ENCODE results near the gene ATP8B1.

ATP8B1 gene

DNA sequence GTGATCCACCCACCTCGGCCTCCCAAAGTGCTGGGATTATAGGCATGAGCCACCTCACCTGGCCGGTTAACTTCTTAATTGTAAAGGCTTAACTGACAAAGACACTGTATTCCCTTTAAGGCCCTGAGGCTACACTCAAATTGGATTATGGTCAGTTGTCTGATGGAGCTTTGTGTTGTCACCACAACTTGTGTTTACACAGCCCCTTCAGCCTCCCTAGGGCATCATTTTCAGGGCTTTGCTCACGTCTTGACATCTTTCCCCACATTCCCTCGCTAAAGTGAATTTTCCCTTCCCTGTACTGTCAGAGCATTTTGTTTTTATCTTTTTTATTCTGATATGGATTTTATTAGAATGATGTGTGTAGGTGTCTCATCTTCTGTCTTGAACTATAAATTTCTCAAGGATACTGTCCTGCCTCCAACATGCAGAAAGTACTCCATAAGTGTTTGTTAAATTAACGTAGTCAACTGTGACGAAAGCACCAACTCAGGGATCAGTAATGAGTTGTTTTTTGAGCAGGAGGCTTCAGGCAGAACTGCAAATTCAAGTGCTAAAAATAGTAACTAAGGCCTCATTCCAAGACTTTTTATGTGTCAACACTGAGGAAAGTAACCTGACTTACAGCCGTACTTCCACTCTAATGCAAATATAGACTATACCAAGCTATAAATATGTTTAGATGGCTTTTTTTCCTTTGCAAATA lies 104.4 kb downstream of the ATP8B1 start:
- Histone ChIP-seq H3K4me2 (ENCODE audit: low read length) (no peak overlapping the region), H2BK5ac (ENCODE audit: low read length) (no peak overlapping the region), H3K27ac (ENCODE audit: low read depth, low read length) (no peak overlapping the region), H3K4me1 (ENCODE audit: control insufficient read depth, low read depth, low read length) (peaks cover 4% of the 10 kb centered on the region), H3K23ac (ENCODE audit: low read length) (no peak overlapping the region), H3K27me3 (ENCODE audit: insufficient read depth, low read length, poor library complexity) (no peaks in the 10 kb centered on the region), H3K79me2 (ENCODE audit: control insufficient read depth, insufficient read depth, low read length) (no peaks in the 10 kb centered on the region), H3K9ac (ENCODE audit: low read length) (no peak overlapping the region), H3K79me1 (ENCODE audit: low read length) (no peaks in the 10 kb centered on the region), H3K4me3 (ENCODE audit: low read length) (no peak overlapping the region), H4K8ac (ENCODE audit: low read depth, low read length) (no peak overlapping the region), H2BK120ac (ENCODE audit: low read depth, low read length) (no peak overlapping the region), H3K56ac (ENCODE audit: low read length) (no peak overlapping the region), H4K5ac (ENCODE audit: low read length) (no peak overlapping the region), H3K4ac (ENCODE audit: low read depth, low read length) (no peak overlapping the region), H2BK15ac (replicated peaks; ENCODE audit: low read depth) (no peak overlapping the region), H3K18ac (ENCODE audit: low read length) (no peak overlapping the region), H3K36me3 (ENCODE audit: control insufficient read depth, insufficient read depth, low read length) (no peaks in the 10 kb centered on the region), H2AK5ac (ENCODE audit: low read length) (no peak overlapping the region)
- WGBS (ENCODE audit: extremely low coverage, insufficient coverage, low lambda C conversion rate): no CpG with 5 or more reads among the region's 7 CpGs
- peak; percentile 74 for DNase-seq

DNA sequence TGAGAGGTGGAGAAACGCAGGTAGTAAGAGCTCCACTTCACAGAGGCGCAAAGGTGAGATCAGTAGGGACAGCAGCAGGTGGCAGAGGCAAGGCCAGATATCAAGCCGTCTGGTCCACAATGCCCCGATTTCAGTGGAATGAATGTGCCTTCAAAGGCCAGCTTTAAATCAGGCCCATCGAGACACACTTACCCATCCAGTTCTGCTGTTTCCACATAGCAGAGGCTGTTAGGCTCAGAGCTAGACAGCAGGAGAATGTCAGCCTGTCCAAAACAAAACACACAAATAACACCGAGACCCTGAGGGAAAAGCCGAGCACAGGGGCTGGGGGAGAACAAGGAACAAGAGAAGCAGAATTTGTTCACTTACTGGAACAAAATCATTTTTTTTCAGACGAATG lies 105.7 kb downstream of the ATP8B1 start:
- H3K23ac ChIP-seq (ENCODE audit: low read length): no peak overlapping the region
- H3K56ac ChIP-seq (ENCODE audit: low read length): no peak overlapping the region
- H4K8ac ChIP-seq (ENCODE audit: low read depth, low read length): no peak overlapping the region
- no peak overlapping the region for H3K18ac ChIP-seq (ENCODE audit: low read length)
- no peak overlapping the region for H3K4me3 ChIP-seq (ENCODE audit: low read length)
- H2BK5ac ChIP-seq (ENCODE audit: low read length): no peak overlapping the region
- H3K79me2 ChIP-seq (ENCODE audit: control insufficient read depth, insufficient read depth, low read length): no peaks in the 10 kb centered on the region
- WGBS (ENCODE audit: extremely low coverage, insufficient coverage, low lambda C conversion rate): no CpG with 5 or more reads among the region's 8 CpGs
- H3K9ac ChIP-seq (ENCODE audit: low read length): no peak overlapping the region
- H3K4me1 ChIP-seq (ENCODE audit: control insufficient read depth, low read depth, low read length): peaks cover 4% of the 10 kb centered on the region
- DNase-seq: no peak
- H2BK120ac ChIP-seq (ENCODE audit: low read depth, low read length): no peak overlapping the region
- no peaks in the 10 kb centered on the region for H3K79me1 ChIP-seq (ENCODE audit: low read length)
- no peak overlapping the region for H3K4ac ChIP-seq (ENCODE audit: low read depth, low read length)
- H2AK5ac ChIP-seq (ENCODE audit: low read length): no peak overlapping the region
- no peak overlapping the region for H3K27ac ChIP-seq (ENCODE audit: low read depth, low read length)
- no peaks in the 10 kb centered on the region for H3K27me3 ChIP-seq (ENCODE audit: insufficient read depth, low read length, poor library complexity)
- H4K5ac ChIP-seq (ENCODE audit: low read length): no peak overlapping the region
- no peak overlapping the region for H2BK15ac ChIP-seq (replicated peaks; ENCODE audit: low read depth)
- H3K36me3 ChIP-seq (ENCODE audit: control insufficient read depth, insufficient read depth, low read length): no peaks in the 10 kb centered on the region
- no peak overlapping the region for H3K4me2 ChIP-seq (ENCODE audit: low read length)

DNA sequence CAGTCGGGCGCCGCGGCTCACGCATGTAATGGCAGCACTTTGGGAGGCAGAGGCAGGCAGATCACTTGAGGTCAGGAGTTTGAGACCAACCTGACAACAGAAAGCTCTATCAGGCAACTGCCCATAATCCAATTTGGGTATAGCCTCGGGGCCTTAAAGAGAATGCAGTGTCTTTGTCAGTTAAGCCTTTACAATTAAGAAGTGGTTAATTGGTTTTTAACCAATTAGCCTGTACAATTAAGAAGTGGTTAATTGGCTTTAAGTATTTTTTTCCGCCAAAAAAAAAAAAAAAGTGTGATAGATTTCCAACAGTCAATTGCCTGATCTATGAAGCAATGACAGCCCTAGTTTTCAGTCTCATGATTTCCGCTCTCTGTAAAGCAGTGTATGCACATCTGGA lies 106.8 kb downstream of the ATP8B1 start:
- Histone ChIP-seq H3K4me3 (ENCODE audit: low read length) (no peak overlapping the region), H3K79me2 (ENCODE audit: control insufficient read depth, insufficient read depth, low read length) (no peaks in the 10 kb centered on the region), H2AK5ac (ENCODE audit: low read length) (no peak overlapping the region), H3K18ac (ENCODE audit: low read length) (no peak overlapping the region), H3K23ac (ENCODE audit: low read length) (no peak overlapping the region), H2BK5ac (ENCODE audit: low read length) (no peak overlapping the region), H2BK15ac (replicated peaks; ENCODE audit: low read depth) (no peak overlapping the region), H3K4me1 (ENCODE audit: control insufficient read depth, low read depth, low read length) (peaks cover 6% of the 10 kb centered on the region), H3K79me1 (ENCODE audit: low read length) (no peaks in the 10 kb centered on the region), H2BK120ac (ENCODE audit: low read depth, low read length) (no peak overlapping the region), H4K8ac (ENCODE audit: low read depth, low read length) (no peak overlapping the region), H3K27ac (ENCODE audit: low read depth, low read length) (peak overlapping the region; percentile 49), H4K5ac (ENCODE audit: low read length) (no peak overlapping the region), H3K36me3 (ENCODE audit: control insufficient read depth, insufficient read depth, low read length) (no peaks in the 10 kb centered on the region), H3K4me2 (ENCODE audit: low read length) (no peak overlapping the region), H3K56ac (ENCODE audit: low read length) (no peak overlapping the region), H3K9ac (ENCODE audit: low read length) (no peak overlapping the region), H3K27me3 (ENCODE audit: insufficient read depth, low read length, poor library complexity) (no peaks in the 10 kb centered on the region), H3K4ac (ENCODE audit: low read depth, low read length) (no peak overlapping the region)
- DNase-seq: peak; percentile 50
- no CpG with 5 or more reads among the region's 8 CpGs for WGBS (ENCODE audit: extremely low coverage, insufficient coverage, low lambda C conversion rate)

DNA sequence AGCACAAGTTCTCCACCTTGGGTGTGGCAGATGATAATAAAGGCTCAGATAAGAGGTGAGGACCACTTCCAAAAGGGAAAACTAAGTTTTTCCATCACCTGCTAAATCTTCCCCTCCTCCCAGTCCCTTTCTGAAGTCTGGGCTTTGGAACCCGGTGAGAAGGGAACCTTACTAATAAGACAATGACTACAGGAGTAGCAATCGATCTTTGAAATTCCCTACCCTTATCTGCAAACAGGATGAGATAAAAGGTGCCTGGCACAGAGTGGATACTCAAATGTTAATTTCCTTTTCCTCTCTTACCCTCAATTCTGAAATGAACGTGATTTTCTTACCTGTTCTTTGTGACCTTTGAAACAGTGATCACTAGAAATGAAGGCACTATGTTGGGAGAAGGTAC lies 111.8 kb downstream of the ATP8B1 start:
- Histone ChIP-seq H3K27me3 (ENCODE audit: insufficient read depth, low read length, poor library complexity) (no peaks in the 10 kb centered on the region), H3K36me3 (ENCODE audit: control insufficient read depth, insufficient read depth, low read length) (no peaks in the 10 kb centered on the region), H4K8ac (ENCODE audit: low read depth, low read length) (no peak overlapping the region), H2BK120ac (ENCODE audit: low read depth, low read length) (no peak overlapping the region), H2BK5ac (ENCODE audit: low read length) (no peak overlapping the region), H3K27ac (ENCODE audit: low read depth, low read length) (no peak overlapping the region), H3K4me1 (ENCODE audit: control insufficient read depth, low read depth, low read length) (peaks cover 2% of the 10 kb centered on the region), H2BK15ac (replicated peaks; ENCODE audit: low read depth) (no peak overlapping the region), H3K56ac (ENCODE audit: low read length) (no peak overlapping the region), H3K4me3 (ENCODE audit: low read length) (no peak overlapping the region), H3K23ac (ENCODE audit: low read length) (no peak overlapping the region), H3K9ac (ENCODE audit: low read length) (no peak overlapping the region), H3K4ac (ENCODE audit: low read depth, low read length) (no peak overlapping the region), H4K5ac (ENCODE audit: low read length) (no peak overlapping the region), H3K79me2 (ENCODE audit: control insufficient read depth, insufficient read depth, low read length) (no peaks in the 10 kb centered on the region), H3K79me1 (ENCODE audit: low read length) (no peaks in the 10 kb centered on the region), H3K4me2 (ENCODE audit: low read length) (no peak overlapping the region), H3K18ac (ENCODE audit: low read length) (no peak overlapping the region), H2AK5ac (ENCODE audit: low read length) (no peak overlapping the region)
- WGBS (ENCODE audit: extremely low coverage, insufficient coverage, low lambda C conversion rate): no CpG with 5 or more reads among the region's 3 CpGs
- peak; percentile 25 for DNase-seq

DNA sequence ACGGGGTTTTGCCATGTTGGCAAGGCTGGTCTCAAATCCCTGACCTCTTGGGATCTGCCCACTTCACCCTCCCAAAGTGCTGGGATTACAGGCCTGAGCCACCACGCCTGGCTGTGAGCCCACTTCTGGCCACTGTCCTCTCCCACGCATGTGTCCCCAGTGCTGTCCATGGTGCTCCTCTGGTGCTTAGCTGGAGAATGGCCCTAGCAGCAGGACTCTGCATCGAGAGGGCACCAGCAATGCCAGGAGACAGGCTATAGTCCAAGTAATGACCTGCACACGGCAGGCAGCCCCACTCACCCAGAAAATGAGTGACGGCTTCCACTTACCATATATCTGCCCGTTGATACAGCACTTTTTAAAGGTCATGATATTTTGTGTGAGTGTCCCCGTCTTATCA lies 115.1 kb downstream of the ATP8B1 start:
- no peaks in the 10 kb centered on the region for H3K79me2 ChIP-seq (ENCODE audit: control insufficient read depth, insufficient read depth, low read length)
- no peak overlapping the region for H3K4me2 ChIP-seq (ENCODE audit: low read length)
- no peak for DNase-seq
- H2BK120ac ChIP-seq (ENCODE audit: low read depth, low read length): no peak overlapping the region
- H2BK5ac ChIP-seq (ENCODE audit: low read length): no peak overlapping the region
- no peak overlapping the region for H3K9ac ChIP-seq (ENCODE audit: low read length)
- H2AK5ac ChIP-seq (ENCODE audit: low read length): no peak overlapping the region
- H3K23ac ChIP-seq (ENCODE audit: low read length): no peak overlapping the region
- H2BK15ac ChIP-seq (replicated peaks; ENCODE audit: low read depth): no peak overlapping the region
- H3K4me1 ChIP-seq (ENCODE audit: control insufficient read depth, low read depth, low read length): peaks cover 2% of the 10 kb centered on the region
- H3K36me3 ChIP-seq (ENCODE audit: control insufficient read depth, insufficient read depth, low read length): no peaks in the 10 kb centered on the region
- H3K27ac ChIP-seq (ENCODE audit: low read depth, low read length): no peak overlapping the region
- H3K4ac ChIP-seq (ENCODE audit: low read depth, low read length): no peak overlapping the region
- H4K5ac ChIP-seq (ENCODE audit: low read length): no peak overlapping the region
- no peaks in the 10 kb centered on the region for H3K79me1 ChIP-seq (ENCODE audit: low read length)
- no peak overlapping the region for H3K18ac ChIP-seq (ENCODE audit: low read length)
- no peak overlapping the region for H3K4me3 ChIP-seq (ENCODE audit: low read length)
- no peaks in the 10 kb centered on the region for H3K27me3 ChIP-seq (ENCODE audit: insufficient read depth, low read length, poor library complexity)
- no CpG with 5 or more reads among the region's 8 CpGs for WGBS (ENCODE audit: extremely low coverage, insufficient coverage, low lambda C conversion rate)
- no peak overlapping the region for H3K56ac ChIP-seq (ENCODE audit: low read length)
- no peak overlapping the region for H4K8ac ChIP-seq (ENCODE audit: low read depth, low read length)

DNA sequence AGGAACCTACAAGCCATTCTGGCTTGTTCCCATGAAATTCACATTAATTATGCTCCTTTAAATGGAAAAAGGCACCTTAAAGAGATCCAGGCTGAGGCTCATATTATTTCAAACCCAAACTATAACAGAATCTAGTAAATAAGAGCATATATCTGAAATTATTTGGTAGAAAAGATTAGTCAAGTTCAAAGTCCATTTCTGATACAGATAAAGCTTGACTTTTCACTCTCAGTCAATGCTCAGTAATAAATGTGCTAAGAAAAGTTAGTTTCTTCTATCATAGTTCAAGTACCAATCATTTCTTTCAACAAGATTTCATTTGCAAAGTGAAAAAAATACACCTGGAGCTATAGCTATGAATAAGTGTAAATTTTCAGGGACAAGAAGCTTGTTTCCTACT lies 119.6 kb downstream of the ATP8B1 start:
- H3K4me3 ChIP-seq (ENCODE audit: low read length): no peak overlapping the region

More for the DNA sequence above, 119.6 kb downstream of the ATP8B1 start:
- Histone ChIP-seq H2BK5ac (ENCODE audit: low read length) (no peak overlapping the region), H2AK5ac (ENCODE audit: low read length) (no peak overlapping the region), H3K27me3 (ENCODE audit: insufficient read depth, low read length, poor library complexity) (no peaks in the 10 kb centered on the region), H3K4me1 (ENCODE audit: control insufficient read depth, low read depth, low read length) (no peaks in the 10 kb centered on the region), H3K9ac (ENCODE audit: low read length) (no peak overlapping the region), H3K4ac (ENCODE audit: low read depth, low read length) (no peak overlapping the region), H2BK120ac (ENCODE audit: low read depth, low read length) (no peak overlapping the region), H3K79me2 (ENCODE audit: control insufficient read depth, insufficient read depth, low read length) (no peaks in the 10 kb centered on the region), H2BK15ac (replicated peaks; ENCODE audit: low read depth) (no peak overlapping the region), H3K23ac (ENCODE audit: low read length) (no peak overlapping the region), H4K8ac (ENCODE audit: low read depth, low read length) (no peak overlapping the region), H3K36me3 (ENCODE audit: control insufficient read depth, insufficient read depth, low read length) (no peaks in the 10 kb centered on the region), H3K4me2 (ENCODE audit: low read length) (no peak overlapping the region), H3K79me1 (ENCODE audit: low read length) (no peaks in the 10 kb centered on the region), H4K5ac (ENCODE audit: low read length) (no peak overlapping the region), H3K27ac (ENCODE audit: low read depth, low read length) (no peak overlapping the region), H3K18ac (ENCODE audit: low read length) (no peak overlapping the region), H3K56ac (ENCODE audit: low read length) (no peak overlapping the region)
- no peak for DNase-seq
